Measurements from ENCODE around the gene AZIN2. TPM values are rescaled to one million over a fixed set of nuclear protein-coding genes. Genes with fewer than 3 reads are reported as not detected.

AZIN2 gene
- total and polyA plus RNA-seq, 2 of the 8 experiments (the other 6 are each of a cell fraction or from before 2014, with no cell fraction given) = 0.22 to 0.91 TPM

GRCh38 chr1:33097762-33098161 lies 16.8 kb downstream of the AZIN2 start:
- no peak overlapping the region for H3K9ac ChIP-seq (replicated peaks in 1 of 4; ENCODE audit: extremely low read depth in 1 of 4, low read depth in 3 of 4, low read length in 3 of 4)
- DNase-seq (ENCODE audit: low read depth in 1 of 2, low spot score in 2 of 2) = peak in 1 of 2 experiments; percentile 23
- H3K79me2 ChIP-seq (ENCODE audit: control insufficient read depth in 1 of 2, insufficient read depth in 2 of 2, low read length in 2 of 2) = no peaks in the 10 kb centered on the region
- 89% methylated on average over 4 of the region's 4 CpGs; no CpG with 5 or more reads in 1 of the 2 experiments for WGBS, 2 experiments (ENCODE audit: extremely low coverage in 1 of 2, insufficient coverage in 1 of 2, insufficient read length in 1 of 2, insufficient replicate concordance in 2 of 2, low coverage in 1 of 2, low lambda C conversion rate in 2 of 2, missing lambda C conversion rate in 1 of 2)
- H3K9me3 ChIP-seq (ENCODE audit: insufficient read depth in 2 of 2, low read depth in 1 of 2, low read length in 1 of 2) = no peaks in the 10 kb centered on the region
- ChIA-PET POLR2A (ENCODE audit: partially characterized antibody) (interaction anchor here (0.6 kb wide), 1 partner anchor 158 kb away, joined by 3 read pairs; no protein-coding TSS in a partner anchor), CTCF (ENCODE audit: partially characterized antibody) (interaction anchor here (0.9 kb wide), 1 partner anchor 16 kb away, joined by 3 read pairs; no protein-coding TSS in a partner anchor)
- H4K20me1 ChIP-seq (replicated peaks in 1 of 2; ENCODE audit: control insufficient read depth in 1 of 2, insufficient read depth in 2 of 2, low read length in 2 of 2) = no peaks in the 10 kb centered on the region
- no peak for FAIRE-seq
- no peak overlapping the region for H3K23ac ChIP-seq (ENCODE audit: insufficient read length)
- no peak overlapping the region for H2BK15ac ChIP-seq (ENCODE audit: low read length)
- H3K56ac ChIP-seq (replicated peaks; ENCODE audit: insufficient read length, low read depth, low read length) = no peak overlapping the region
- no peak overlapping the region for H3K27ac ChIP-seq (ENCODE audit: low read depth, low read length)
- no peak overlapping the region for H2AFZ ChIP-seq (ENCODE audit: low read length)
- H2BK12ac ChIP-seq (ENCODE audit: low read depth, low read length) = no peak overlapping the region
- no peak overlapping the region for H2BK20ac ChIP-seq (ENCODE audit: low read length)
- peaks cover 0 to 3% (median 1%) of the 10 kb centered on the region in 4 experiments; a peak in 1 of 7 replicates for H3K27me3 ChIP-seq (replicated peaks in 1 of 4; ENCODE audit: control insufficient read depth in 3 of 4, extremely low read depth in 1 of 4, insufficient read depth in 3 of 4, low read length in 3 of 4)
- H3K4me2 ChIP-seq (ENCODE audit: insufficient read depth in 1 of 2, low read depth in 2 of 2, low read length in 2 of 2) = no peak overlapping the region
- no peaks in the 10 kb centered on the region for H3K23me2 ChIP-seq (ENCODE audit: low read depth, low read length)
- H3K4me1 ChIP-seq (replicated peaks in 1 of 4; ENCODE audit: control insufficient read depth in 3 of 4, insufficient read depth in 4 of 4, low read length in 3 of 4) = peaks cover 0 to 3% (median 1%) of the 10 kb centered on the region in 4 experiments; a peak in 3 of 7 replicates
- H2AK5ac ChIP-seq (ENCODE audit: low read depth, low read length) = no peak overlapping the region
- no peak overlapping the region for H4K8ac ChIP-seq (ENCODE audit: extremely low read depth, insufficient read depth, low read length)
- H3K79me1 ChIP-seq (ENCODE audit: low read depth, low read length) = no peaks in the 10 kb centered on the region
- no peak overlapping the region for H3K14ac ChIP-seq (ENCODE audit: insufficient read length)
- no peak overlapping the region for H4K5ac ChIP-seq (ENCODE audit: insufficient read length, low read depth, low read length)
- no peak overlapping the region for H4K91ac ChIP-seq (replicated peaks; ENCODE audit: insufficient read length, low read length)
- H3K18ac ChIP-seq (ENCODE audit: extremely low read depth, low read length) = no peak overlapping the region
- no peak overlapping the region for H2BK120ac ChIP-seq (replicated peaks; ENCODE audit: low read depth, low read length)
- H3K4ac ChIP-seq (replicated peaks; ENCODE audit: insufficient read length, low read depth, low read length) = no peak overlapping the region
- no peak overlapping the region for H3K4me3 ChIP-seq (ENCODE audit: extremely low read depth in 1 of 4, insufficient read depth in 2 of 4, low read depth in 3 of 4, low read length in 4 of 4)
- H3K36me3 ChIP-seq (ENCODE audit: control insufficient read depth in 2 of 4, insufficient read depth in 4 of 4, low read length in 3 of 4) = no peaks in the 10 kb centered on the region
- no peak overlapping the region; the same call in 1 of the 2 replicates for H2BK5ac ChIP-seq (ENCODE audit: low read depth, low read length)
- TF ChIP-seq POLR2A (IDR thresholded peaks at IDR 0.05; ENCODE audit: control extremely low read depth in 1 of 2, low read depth in 2 of 2, low read length in 2 of 2) (no peak), TAF7 (optimal IDR thresholded peaks at IDR 0.05; ENCODE audit: borderline replicate concordance, low read depth, low read length) (no peak), CTBP2 (IDR thresholded peaks at IDR 0.05; ENCODE audit: borderline replicate concordance, insufficient read depth, insufficient read length, low read length) (no peak), CHD1 (IDR thresholded peaks at IDR 0.05; ENCODE audit: low read depth, low read length) (no peak), USF2 (IDR thresholded peaks at IDR 0.05; ENCODE audit: low read length) (no peak), HDAC6 (IDR thresholded peaks at IDR 0.05; ENCODE audit: low read depth, low read length) (no peak), SIN3A (conservative IDR thresholded peaks at IDR 0.05 in 1 of 2, IDR thresholded peaks at IDR 0.05 in 1 of 2; ENCODE audit: low read depth in 1 of 2, low read length in 2 of 2) (no peak), POU5F1 (IDR thresholded peaks at IDR 0.05; ENCODE audit: low read depth, low read length) (no peak), KDM5A (IDR thresholded peaks at IDR 0.05; ENCODE audit: low read length) (no peak)
- TF ChIP-seq, protein P1, sequence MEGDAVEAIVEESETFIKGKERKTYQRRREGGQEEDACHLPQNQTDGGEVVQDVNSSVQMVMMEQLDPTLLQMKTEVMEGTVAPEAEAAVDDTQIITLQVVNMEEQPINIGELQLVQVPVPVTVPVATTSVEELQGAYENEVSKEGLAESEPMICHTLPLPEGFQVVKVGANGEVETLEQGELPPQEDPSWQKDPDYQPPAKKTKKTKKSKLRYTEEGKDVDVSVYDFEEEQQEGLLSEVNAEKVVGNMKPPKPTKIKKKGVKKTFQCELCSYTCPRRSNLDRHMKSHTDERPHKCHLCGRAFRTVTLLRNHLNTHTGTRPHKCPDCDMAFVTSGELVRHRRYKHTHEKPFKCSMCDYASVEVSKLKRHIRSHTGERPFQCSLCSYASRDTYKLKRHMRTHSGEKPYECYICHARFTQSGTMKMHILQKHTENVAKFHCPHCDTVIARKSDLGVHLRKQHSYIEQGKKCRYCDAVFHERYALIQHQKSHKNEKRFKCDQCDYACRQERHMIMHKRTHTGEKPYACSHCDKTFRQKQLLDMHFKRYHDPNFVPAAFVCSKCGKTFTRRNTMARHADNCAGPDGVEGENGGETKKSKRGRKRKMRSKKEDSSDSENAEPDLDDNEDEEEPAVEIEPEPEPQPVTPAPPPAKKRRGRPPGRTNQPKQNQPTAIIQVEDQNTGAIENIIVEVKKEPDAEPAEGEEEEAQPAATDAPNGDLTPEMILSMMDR (IDR thresholded peaks at IDR 0.05; ENCODE audit: control extremely low read depth in 1 of 3, insufficient read depth in 1 of 3, low read depth in 1 of 3, low read length in 3 of 3) = no peak

Data from H1 (cell line).